A549 (cell line): ENCODE measurements around the gene BIRC5. TPM values are rescaled to one million over a fixed set of nuclear protein-coding genes. Genes with fewer than 3 reads are reported as not detected.

Source experiments
- ATAC-seq, 2 experiments: fragments of 200-7000 bp in 1 of 2; fragments of >200 bp in 1 of 2; cut with Nextera tagmentation in 1 of 2; cut with Tn5 transposase in 1 of 2; 3 replicates each; pipeline versions ENCODE4 v1.8.0 to v1.9.1; 2018 to 2020; ENCODE audit warnings: mild to moderate bottlenecking in 1 of 2, moderate library complexity in 1 of 2
- CTCF ChIA-PET: fragments of 300-600 bp; sonication (Branson Sonifier 250); formaldehyde crosslinking; extraction: SDS; loops from one replicate; lab custom pipeline; 2021; ENCODE audit warnings: antibody characterized with exemption, inconsistent platforms; lab: Yijun Ruan, JAX
- POLR2A ChIA-PET: fragments of 350-600 bp; formaldehyde crosslinking; extraction: SDS; loops from one replicate; lab custom pipeline; 2021; ENCODE audit warnings: antibody characterized with exemption, inconsistent platforms; lab: Yijun Ruan, JAX
- DNase-seq, 2 experiments: peaks; one replicate each; pipeline versions ENCODE4 v3.0.0 to v3.0.0-alpha.2; 2011 to 2016; ENCODE audit warnings: low read depth in 1 of 2, low spot score in 1 of 2
- FAIRE-seq: peaks from 2 replicates; lab custom pipeline; 2011; peaks lifted over from hg19 to GRCh38; lab: Jason Lieb, UNC
- H3K27ac ChIP-seq, 2 experiments: fragments of >200 bp; sonication (Bioruptor Twin); formaldehyde crosslinking; 3 replicates each; pipeline ENCODE4 v1.5.1; 2016 to 2017
- H3K4me1 ChIP-seq: fragments of >200 bp; sonication (Bioruptor Twin); formaldehyde crosslinking; 3 replicates; pipeline ENCODE4 v1.6.1; 2016
- H3K4me2 ChIP-seq: fragments of >200 bp; sonication (Bioruptor Twin); formaldehyde crosslinking; 3 replicates; pipeline ENCODE4 v1.6.1; 2016
- H3K4me3 ChIP-seq: fragments of >200 bp; sonication (Bioruptor Twin); formaldehyde crosslinking; 3 replicates; pipeline ENCODE4 v1.5.1; 2016
- H3K9me3 ChIP-seq: fragments of >200 bp; sonication (Bioruptor Twin); formaldehyde crosslinking; 3 replicates; pipeline ENCODE4 v1.6.1; 2016
- CBX2 ChIP-seq: fragments of 200-600 bp; sonication (generic); IDR thresholded peaks from 2 replicates; pipeline ENCODE4 v1.6.1; 2016; ENCODE audit warnings: low read depth, mild to moderate bottlenecking, borderline replicate concordance
- CBX8 ChIP-seq: fragments of 200-600 bp; sonication (generic); IDR thresholded peaks from 2 replicates; pipeline ENCODE4 v1.6.1; 2016
- CTCF ChIP-seq: fragments of >200 bp; sonication (Bioruptor Twin); formaldehyde crosslinking; IDR thresholded peaks from 3 replicates; pipeline ENCODE4 v1.5.1; 2016
- FOSL2 ChIP-seq, 2 experiments: fragments of 450-650 bp in 1 of 2; fragments of >200 bp in 1 of 2; sonication (Bioruptor Twin) in 1 of 2; formaldehyde crosslinking; IDR thresholded peaks; 2 replicates each; pipeline versions ENCODE4 v1.5.0 to v1.6.1; 2016 to 2020; ENCODE audit warnings: mild to moderate bottlenecking in 1 of 2, moderate library complexity in 1 of 2
- GATA3 ChIP-seq: IDR thresholded peaks from 2 replicates; pipeline ENCODE4 v1.6.1; 2012; ENCODE audit warnings: borderline replicate concordance
- HES2 ChIP-seq: fragments of >200 bp; sonication (Bioruptor Twin); formaldehyde crosslinking; IDR thresholded peaks from 2 replicates; pipeline ENCODE4 v1.6.1; 2016
- HEYL ChIP-seq: fragments of 250-450 bp; sonication (Bioruptor Pico); IDR thresholded peaks from 2 replicates; pipeline ENCODE4 v1.8.0; 2021; ENCODE audit warnings: mild to moderate bottlenecking, moderate library complexity
- JUNB ChIP-seq: fragments of >200 bp; sonication (Bioruptor Twin); formaldehyde crosslinking; IDR thresholded peaks from 2 replicates; pipeline ENCODE4 v1.6.1; 2016
- KDM5A ChIP-seq: fragments of 200-600 bp; sonication (generic); IDR thresholded peaks from 2 replicates; pipeline ENCODE4 v1.6.1; 2016; ENCODE audit warnings: antibody characterized with exemption, mild to moderate bottlenecking
- MAFK ChIP-seq: fragments of 450-650 bp; IDR thresholded peaks from 2 replicates; pipeline ENCODE4 v1.6.1; 2014; ENCODE audit not compliant: partially characterized antibody
- MAZ ChIP-seq: fragments of 150-350 bp; IDR thresholded peaks from 2 replicates; pipeline ENCODE4 v1.6.1; 2014; ENCODE audit warnings: antibody characterized with exemption, low read depth, low read length, borderline replicate concordance
- NR3C1 ChIP-seq: fragments of >200 bp; sonication (Bioruptor Twin); formaldehyde crosslinking; IDR thresholded peaks from 3 replicates; pipeline ENCODE4 v1.6.1; 2017
- POLR2A ChIP-seq: IDR thresholded peaks from 2 replicates; pipeline ENCODE4 v1.6.1; 2012; ENCODE audit warnings: mild to moderate bottlenecking, low read length
- POLR2AphosphoS2 ChIP-seq: conservative IDR thresholded peaks from 2 replicates; pipeline ENCODE4 v1.6.1; 2012; ENCODE audit warnings: low read length, improper control_type of control experiment, inconsistent platforms
- RARB ChIP-seq: fragments of 250-450 bp; sonication (Bioruptor Pico); IDR thresholded peaks from 2 replicates; pipeline ENCODE4 v1.8.0; 2021; ENCODE audit warnings: mild to moderate bottlenecking, moderate library complexity
- RCOR1 ChIP-seq: fragments of 150-350 bp; IDR thresholded peaks from 2 replicates; pipeline ENCODE4 v1.6.1; 2014; ENCODE audit warnings: antibody characterized with exemption, low read length, low read depth
- RFX5 ChIP-seq: fragments of 450-650 bp; IDR thresholded peaks from 2 replicates; pipeline ENCODE4 v1.7.1; 2014; ENCODE audit warnings: antibody characterized with exemption, mild to moderate bottlenecking, moderate library complexity
- ZNF302 ChIP-seq: fragments of 250-450 bp; sonication (Bioruptor Pico); IDR thresholded peaks from 2 replicates; pipeline ENCODE4 v1.9.0; 2021; ENCODE audit warnings: inconsistent platforms, mild to moderate bottlenecking, moderate library complexity
- WGBS: methylation state at CpG from one replicate; pipeline ENCODE4 v1.1.6; 2017; ENCODE audit errors: missing lambda C conversion rate; 5-methylcytosine and 5-hydroxymethylcytosine counted together
- polyA plus RNA-seq, 4 experiments: library from polyadenylated mRNA; depleted of rRNA in 3 of 4; stranded (reverse); fragments of >200 nt; fragmentation: RNase III in 1 of 4; extraction: RNeasy Plus Mini Kit Qiagen cat#74134 plus additional on column Dnase treatment in 1 of 4; gene quantifications; 2 replicates in 3 of 4; 3 replicates in 1 of 4; pipeline ENCODE4 v1.2.3, GENCODE V29; 2011 to 2017
- TF ChIP-seq, protein P1 (sequence below): fragments of 200-600 bp; sonication (generic); IDR thresholded peaks from 2 replicates; pipeline ENCODE4 v1.6.1; 2016; ENCODE audit warnings: antibody characterized with exemption, mild to moderate bottlenecking, moderate library complexity
- TF ChIP-seq, protein P2 (sequence below): IDR thresholded peaks from 2 replicates; pipeline ENCODE4 v1.6.1; 2012
- TF ChIP-seq, protein P3 (sequence below): fragments of >200 bp; sonication (Bioruptor Twin); formaldehyde crosslinking; IDR thresholded peaks from 3 replicates; pipeline ENCODE4 v1.6.1; 2016

Gene BIRC5
- polyA plus RNA-seq, 2 of the 4 experiments (the other 2 are of a cell fraction): 51.9 to 109 TPM

DNA sequence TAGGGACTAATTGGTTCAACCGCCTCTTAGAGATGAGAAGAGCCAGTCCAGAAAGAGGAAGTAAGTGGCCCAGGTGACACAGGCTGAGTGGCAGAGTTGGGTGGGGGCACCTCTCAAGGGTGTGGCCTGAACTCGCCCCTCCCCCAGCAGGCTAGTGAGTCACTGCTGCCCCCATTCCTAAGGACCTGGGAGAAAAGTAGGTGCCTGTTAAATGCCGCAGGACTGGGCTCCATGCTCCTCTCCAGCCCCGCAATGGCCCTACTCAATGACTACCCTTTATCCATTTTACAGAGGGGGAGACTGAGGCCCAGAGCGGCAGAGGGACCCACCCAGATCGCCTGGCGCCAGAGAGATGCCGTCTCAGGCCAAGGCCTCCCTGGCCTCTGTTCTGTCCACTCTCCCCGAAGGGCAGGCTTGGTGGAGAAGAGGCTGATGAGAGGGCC is 25.5 kb downstream of the BIRC5 start:
- no peak overlapping the region for H3K27ac ChIP-seq

GRCh38 chr17:78240012-78240655 is 26.1 kb downstream of the BIRC5 start:
- POLR2A ChIA-PET: interaction anchor here (0.6 kb wide), 1 partner anchor 1041 kb away, joined by 5 read pairs; no protein-coding TSS in a partner anchor
- H3K9me3 ChIP-seq: 0 out of 3 replicates have a peak, but pooled peaks cover under 1% of the 10 kb centered on the region
- no peak; a peak in 1 of 6 replicates for ATAC-seq
- no peak for DNase-seq
- TF ChIP-seq CBX8 (no peak), NR3C1 (no peak), FOSL2 (IDR thresholded peaks at IDR 0.05) (no peak), FOSL2 (CRISPR knock-in tag; IDR thresholded peaks at IDR 0.05) (no peak), RCOR1 (no peak), GATA3 (no peak), MAFK (no peak), KDM5A (no peak)
- TF ChIP-seq, protein P1, sequence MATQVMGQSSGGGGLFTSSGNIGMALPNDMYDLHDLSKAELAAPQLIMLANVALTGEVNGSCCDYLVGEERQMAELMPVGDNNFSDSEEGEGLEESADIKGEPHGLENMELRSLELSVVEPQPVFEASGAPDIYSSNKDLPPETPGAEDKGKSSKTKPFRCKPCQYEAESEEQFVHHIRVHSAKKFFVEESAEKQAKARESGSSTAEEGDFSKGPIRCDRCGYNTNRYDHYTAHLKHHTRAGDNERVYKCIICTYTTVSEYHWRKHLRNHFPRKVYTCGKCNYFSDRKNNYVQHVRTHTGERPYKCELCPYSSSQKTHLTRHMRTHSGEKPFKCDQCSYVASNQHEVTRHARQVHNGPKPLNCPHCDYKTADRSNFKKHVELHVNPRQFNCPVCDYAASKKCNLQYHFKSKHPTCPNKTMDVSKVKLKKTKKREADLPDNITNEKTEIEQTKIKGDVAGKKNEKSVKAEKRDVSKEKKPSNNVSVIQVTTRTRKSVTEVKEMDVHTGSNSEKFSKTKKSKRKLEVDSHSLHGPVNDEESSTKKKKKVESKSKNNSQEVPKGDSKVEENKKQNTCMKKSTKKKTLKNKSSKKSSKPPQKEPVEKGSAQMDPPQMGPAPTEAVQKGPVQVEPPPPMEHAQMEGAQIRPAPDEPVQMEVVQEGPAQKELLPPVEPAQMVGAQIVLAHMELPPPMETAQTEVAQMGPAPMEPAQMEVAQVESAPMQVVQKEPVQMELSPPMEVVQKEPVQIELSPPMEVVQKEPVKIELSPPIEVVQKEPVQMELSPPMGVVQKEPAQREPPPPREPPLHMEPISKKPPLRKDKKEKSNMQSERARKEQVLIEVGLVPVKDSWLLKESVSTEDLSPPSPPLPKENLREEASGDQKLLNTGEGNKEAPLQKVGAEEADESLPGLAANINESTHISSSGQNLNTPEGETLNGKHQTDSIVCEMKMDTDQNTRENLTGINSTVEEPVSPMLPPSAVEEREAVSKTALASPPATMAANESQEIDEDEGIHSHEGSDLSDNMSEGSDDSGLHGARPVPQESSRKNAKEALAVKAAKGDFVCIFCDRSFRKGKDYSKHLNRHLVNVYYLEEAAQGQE: no peak
- TF ChIP-seq, protein P2, sequence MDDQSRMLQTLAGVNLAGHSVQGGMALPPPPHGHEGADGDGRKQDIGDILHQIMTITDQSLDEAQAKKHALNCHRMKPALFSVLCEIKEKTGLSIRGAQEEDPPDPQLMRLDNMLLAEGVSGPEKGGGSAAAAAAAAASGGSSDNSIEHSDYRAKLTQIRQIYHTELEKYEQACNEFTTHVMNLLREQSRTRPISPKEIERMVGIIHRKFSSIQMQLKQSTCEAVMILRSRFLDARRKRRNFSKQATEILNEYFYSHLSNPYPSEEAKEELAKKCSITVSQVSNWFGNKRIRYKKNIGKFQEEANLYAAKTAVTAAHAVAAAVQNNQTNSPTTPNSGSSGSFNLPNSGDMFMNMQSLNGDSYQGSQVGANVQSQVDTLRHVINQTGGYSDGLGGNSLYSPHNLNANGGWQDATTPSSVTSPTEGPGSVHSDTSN: no peak
- TF ChIP-seq, protein P3, sequence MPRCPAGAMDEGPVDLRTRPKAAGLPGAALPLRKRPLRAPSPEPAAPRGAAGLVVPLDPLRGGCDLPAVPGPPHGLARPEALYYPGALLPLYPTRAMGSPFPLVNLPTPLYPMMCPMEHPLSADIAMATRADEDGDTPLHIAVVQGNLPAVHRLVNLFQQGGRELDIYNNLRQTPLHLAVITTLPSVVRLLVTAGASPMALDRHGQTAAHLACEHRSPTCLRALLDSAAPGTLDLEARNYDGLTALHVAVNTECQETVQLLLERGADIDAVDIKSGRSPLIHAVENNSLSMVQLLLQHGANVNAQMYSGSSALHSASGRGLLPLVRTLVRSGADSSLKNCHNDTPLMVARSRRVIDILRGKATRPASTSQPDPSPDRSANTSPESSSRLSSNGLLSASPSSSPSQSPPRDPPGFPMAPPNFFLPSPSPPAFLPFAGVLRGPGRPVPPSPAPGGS: no peak
- no peak overlapping the region for H3K27ac ChIP-seq
- no peak overlapping the region for H3K4me3 ChIP-seq
- 57% methylated on average over 12 of the region's 12 CpGs for WGBS
- FAIRE-seq: no peak
- no peak overlapping the region for H3K4me2 ChIP-seq
- CTCF ChIA-PET: interaction anchor here (1.4 to 10.4 kb wide), 2 partner anchors 10 to 95 kb away, joined by 4 to 159 read pairs; no protein-coding TSS in a partner anchor
- no peaks in the 10 kb centered on the region for H3K4me1 ChIP-seq

More for the DNA sequence above, 25.5 kb downstream of the BIRC5 start:
- TF ChIP-seq RCOR1 (no peak), POLR2AphosphoS2 (no peak), JUNB (no peak), FOSL2 (IDR thresholded peaks at IDR 0.05) (no peak), FOSL2 (CRISPR knock-in tag; IDR thresholded peaks at IDR 0.05) (no peak), CTCF (no peak), HES2 (no peak), KDM5A (no peak), ZNF302 (CRISPR knock-in tag) (no peak), POLR2A (no peak), HEYL (CRISPR knock-in tag) (no peak), RFX5 (no peak), MAZ (no peak), CBX2 (no peak), RARB (CRISPR knock-in tag) (no peak)
- DNase-seq (no peak), FAIRE-seq (no peak), ATAC-seq (no peak)
- POLR2A ChIA-PET: no interaction called here
- H3K4me2 ChIP-seq: no peak overlapping the region
- CTCF ChIA-PET: interaction anchor here (1.3 to 10.4 kb wide), 4 partner anchors 11 to 183 kb away, joined by 4 to 159 read pairs (median 6); no protein-coding TSS in a partner anchor
- H3K9me3 ChIP-seq: no peaks in the 10 kb centered on the region
- 76% methylated on average over 8 of the region's 9 CpGs for WGBS
- no peaks in the 10 kb centered on the region for H3K4me1 ChIP-seq
- H3K4me3 ChIP-seq: no peak overlapping the region
